ENCODE measurements around the gene CATSPER4.

GRCh38 chr1:26160527-26161414 lies 29.6 kb upstream of the CATSPER4 start:
- TF ChIP-seq CTCF (IDR thresholded peaks at IDR 0.05) (no peak), EZH2 (IDR thresholded peaks at IDR 0.05; ENCODE audit: borderline replicate concordance, insufficient read depth, low read depth, low read length, poor library complexity, severe bottlenecking) (no peak)

Data from B cell (primary cell).